ENCODE results near the gene PPP1R14D.
A peak's percentile ranks its signal among the peaks of the same experiment; 100 is the strongest.
"Not testable (repeated sequence)": the region's sequence is repeated elsewhere in the genome, so short reads cannot be mapped to it uniquely, and the experiment has no call there.

Gene PPP1R14D

DNA sequence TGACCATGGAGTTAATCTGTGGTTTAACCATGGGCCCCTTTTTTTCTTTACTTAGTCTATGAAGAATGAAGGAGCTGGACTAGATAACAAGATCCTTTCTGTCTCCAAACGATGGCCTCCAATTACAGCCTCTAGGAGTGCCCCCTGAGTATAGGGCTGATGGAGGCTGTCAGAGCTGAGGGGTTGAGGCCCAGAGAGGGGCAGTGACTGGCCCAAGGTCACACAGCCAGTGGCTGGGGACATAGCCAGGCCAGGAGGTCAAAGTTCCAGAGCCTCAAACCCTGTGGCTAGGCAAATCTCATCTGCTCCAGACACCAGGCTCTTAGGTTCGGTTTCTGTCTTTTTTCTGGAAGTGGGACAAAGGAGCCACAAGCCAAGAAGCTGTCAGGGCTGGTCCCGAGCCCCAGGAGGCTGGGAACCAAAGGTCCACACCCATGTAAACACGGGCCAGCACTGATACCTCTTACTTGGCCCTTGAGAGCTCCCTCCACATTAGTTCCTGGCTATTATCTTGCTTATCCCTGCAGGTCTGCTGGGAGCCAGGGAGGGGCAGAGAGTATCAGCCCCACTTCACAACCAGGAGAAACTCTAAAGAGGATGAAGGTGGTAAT is 35.3 kb upstream of the PPP1R14D start:
- H3K27me3 ChIP-seq (replicated peaks; ENCODE audit: control insufficient read depth, insufficient read depth, low read length, poor library complexity, severe bottlenecking): no peaks in the 10 kb centered on the region

DNA sequence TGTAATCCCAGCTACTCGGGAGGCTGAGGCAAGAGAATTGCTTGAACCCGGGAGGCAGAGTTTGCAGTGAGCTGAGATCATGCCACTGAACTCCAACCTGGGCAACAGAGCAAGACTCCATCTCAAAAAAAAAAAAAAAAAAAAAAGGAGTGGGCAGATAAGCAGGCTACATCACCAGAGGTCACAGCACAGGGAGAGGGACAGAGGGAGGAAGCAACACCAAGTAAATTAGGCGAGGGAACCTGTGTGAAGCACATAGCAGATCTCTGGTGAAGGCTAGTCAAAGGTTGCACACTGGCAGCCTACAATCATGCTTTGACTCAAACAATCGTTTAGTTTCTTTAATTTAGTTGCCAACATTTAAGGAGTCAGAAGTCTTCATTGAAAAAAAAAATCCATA is 32.6 kb upstream of the PPP1R14D start:
- not testable (repeated sequence) for H3K27me3 ChIP-seq (replicated peaks; ENCODE audit: control insufficient read depth, insufficient read depth, low read length, poor library complexity, severe bottlenecking); H3K4me1 ChIP-seq (ENCODE audit: control insufficient read depth, insufficient read depth, low read length, poor library complexity, severe bottlenecking); H3K4me3 ChIP-seq (ENCODE audit: insufficient read depth, low read depth, low read length, poor library complexity, severe bottlenecking); H3K9me3 ChIP-seq (ENCODE audit: control insufficient read depth, low read length); DNase-seq; H3K27ac ChIP-seq (ENCODE audit: insufficient read depth, low read length, poor library complexity, severe bottlenecking); H3K36me3 ChIP-seq (ENCODE audit: control insufficient read depth, insufficient read depth, low read length)

More for the DNA sequence above, 35.3 kb upstream of the PPP1R14D start:
- Histone ChIP-seq H3K4me3 (ENCODE audit: insufficient read depth, low read depth, low read length, poor library complexity, severe bottlenecking) (no peak overlapping the region), H3K27ac (ENCODE audit: insufficient read depth, low read length, poor library complexity, severe bottlenecking) (no peak overlapping the region), H3K9me3 (ENCODE audit: control insufficient read depth, low read length) (no peaks in the 10 kb centered on the region), H3K4me1 (ENCODE audit: control insufficient read depth, insufficient read depth, low read length, poor library complexity, severe bottlenecking) (peaks cover 3% of the 10 kb centered on the region), H3K36me3 (ENCODE audit: control insufficient read depth, insufficient read depth, low read length) (no peaks in the 10 kb centered on the region)
- DNase-seq: no peak

- peaks cover 3% of the 10 kb centered on the region for H3K4me1 ChIP-seq (ENCODE audit: control insufficient read depth, insufficient read depth, low read length, poor library complexity, severe bottlenecking)
Measured at GRCh38 chr15:40859206-40859851, 30.8 kb upstream of the PPP1R14D start.

GRCh38 chr15:40858706-40859105 is 30.2 kb upstream of the PPP1R14D start:
- H3K4me1 ChIP-seq (ENCODE audit: control insufficient read depth, insufficient read depth, low read length, poor library complexity, severe bottlenecking): peaks cover 3% of the 10 kb centered on the region

More at GRCh38 chr15:40859206-40859851, 30.8 kb upstream of the PPP1R14D start:
- Histone ChIP-seq H3K27me3 (replicated peaks; ENCODE audit: control insufficient read depth, insufficient read depth, low read length, poor library complexity, severe bottlenecking) (no peaks in the 10 kb centered on the region), H3K27ac (ENCODE audit: insufficient read depth, low read length, poor library complexity, severe bottlenecking) (no peak overlapping the region), H3K36me3 (ENCODE audit: control insufficient read depth, insufficient read depth, low read length) (no peaks in the 10 kb centered on the region), H3K4me3 (ENCODE audit: insufficient read depth, low read depth, low read length, poor library complexity, severe bottlenecking) (no peak overlapping the region), H3K9me3 (ENCODE audit: control insufficient read depth, low read length) (no peaks in the 10 kb centered on the region)
- DNase-seq: peak; percentile 58 to 62 (median 62)

DNA sequence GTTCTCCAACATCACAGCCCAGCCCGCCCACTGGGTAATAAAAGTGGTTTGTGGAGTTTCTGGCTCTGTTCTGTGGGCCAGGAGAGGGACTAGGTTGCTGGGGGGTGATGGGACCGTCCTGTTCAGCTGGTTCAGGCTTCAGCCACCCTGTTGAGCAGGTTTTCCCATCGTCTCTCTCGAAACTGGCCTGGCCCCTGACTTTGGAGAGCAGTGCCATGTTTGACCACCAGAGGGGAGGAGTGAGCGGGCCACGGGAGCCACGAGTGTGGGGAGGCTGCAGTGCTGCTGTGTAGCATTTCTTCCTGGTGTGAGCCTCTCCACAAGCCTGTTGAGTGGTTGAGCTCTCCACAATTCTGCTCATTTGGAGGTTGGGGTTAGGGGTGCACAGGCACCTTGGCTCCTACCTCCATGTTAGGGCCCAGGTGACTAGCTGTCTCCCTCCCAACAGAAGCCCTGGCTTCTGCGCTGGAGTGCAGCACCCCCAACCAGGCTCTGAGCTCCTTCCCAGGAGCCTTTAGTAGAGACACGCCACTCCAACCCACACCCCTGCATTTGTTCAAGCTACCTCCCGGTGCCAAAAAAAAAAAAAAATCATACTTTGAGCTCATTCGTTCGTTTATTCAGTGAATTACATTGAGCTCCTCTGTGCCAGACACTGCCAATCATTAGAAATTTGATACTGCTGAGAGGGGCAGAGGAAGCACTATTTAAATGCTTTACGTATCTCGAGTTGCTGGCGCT is 29.3 kb upstream of the PPP1R14D start:
- DNase-seq: peak; percentile 53 to 57 (median 54)
- Histone ChIP-seq H3K27ac (ENCODE audit: insufficient read depth, low read length, poor library complexity, severe bottlenecking) (no peak overlapping the region), H3K9me3 (ENCODE audit: control insufficient read depth, low read length) (no peaks in the 10 kb centered on the region), H3K4me3 (ENCODE audit: insufficient read depth, low read depth, low read length, poor library complexity, severe bottlenecking) (no peak overlapping the region), H3K4me1 (ENCODE audit: control insufficient read depth, insufficient read depth, low read length, poor library complexity, severe bottlenecking) (peaks cover 3% of the 10 kb centered on the region), H3K36me3 (ENCODE audit: control insufficient read depth, insufficient read depth, low read length) (no peaks in the 10 kb centered on the region), H3K27me3 (replicated peaks; ENCODE audit: control insufficient read depth, insufficient read depth, low read length, poor library complexity, severe bottlenecking) (no peaks in the 10 kb centered on the region)

More at GRCh38 chr15:40858706-40859105, 30.2 kb upstream of the PPP1R14D start:
- H3K4me3 ChIP-seq (ENCODE audit: insufficient read depth, low read depth, low read length, poor library complexity, severe bottlenecking): no peak overlapping the region
- no peak for DNase-seq
- no peaks in the 10 kb centered on the region for H3K9me3 ChIP-seq (ENCODE audit: control insufficient read depth, low read length)
- no peak overlapping the region for H3K27ac ChIP-seq (ENCODE audit: insufficient read depth, low read length, poor library complexity, severe bottlenecking)
- no peaks in the 10 kb centered on the region for H3K27me3 ChIP-seq (replicated peaks; ENCODE audit: control insufficient read depth, insufficient read depth, low read length, poor library complexity, severe bottlenecking)
- no peaks in the 10 kb centered on the region for H3K36me3 ChIP-seq (ENCODE audit: control insufficient read depth, insufficient read depth, low read length)

- Histone ChIP-seq H3K36me3 (ENCODE audit: control insufficient read depth, insufficient read depth, low read length) (no peaks in the 10 kb centered on the region), H3K4me3 (ENCODE audit: insufficient read depth, low read depth, low read length, poor library complexity, severe bottlenecking) (no peak overlapping the region), H3K27me3 (replicated peaks; ENCODE audit: control insufficient read depth, insufficient read depth, low read length, poor library complexity, severe bottlenecking) (no peaks in the 10 kb centered on the region), H3K27ac (ENCODE audit: insufficient read depth, low read length, poor library complexity, severe bottlenecking) (no peak overlapping the region), H3K9me3 (ENCODE audit: control insufficient read depth, low read length) (no peaks in the 10 kb centered on the region), H3K4me1 (ENCODE audit: control insufficient read depth, insufficient read depth, low read length, poor library complexity, severe bottlenecking) (peaks cover 3% of the 10 kb centered on the region)
- no peak for DNase-seq
Measured at GRCh38 chr15:40856746-40857145, 28.2 kb upstream of the PPP1R14D start.

GRCh38 chr15:40855706-40856234 is 27.3 kb upstream of the PPP1R14D start:
- H3K27me3 ChIP-seq (replicated peaks; ENCODE audit: control insufficient read depth, insufficient read depth, low read length, poor library complexity, severe bottlenecking): no peaks in the 10 kb centered on the region
- DNase-seq: no peak
- no peaks in the 10 kb centered on the region for H3K9me3 ChIP-seq (ENCODE audit: control insufficient read depth, low read length)
- H3K36me3 ChIP-seq (ENCODE audit: control insufficient read depth, insufficient read depth, low read length): no peaks in the 10 kb centered on the region
- H3K27ac ChIP-seq (ENCODE audit: insufficient read depth, low read length, poor library complexity, severe bottlenecking): no peak overlapping the region
- H3K4me3 ChIP-seq (ENCODE audit: insufficient read depth, low read depth, low read length, poor library complexity, severe bottlenecking): no peak overlapping the region
- H3K4me1 ChIP-seq (ENCODE audit: control insufficient read depth, insufficient read depth, low read length, poor library complexity, severe bottlenecking): peaks cover 3% of the 10 kb centered on the region

- Histone ChIP-seq H3K36me3 (ENCODE audit: control insufficient read depth, insufficient read depth, low read length) (no peaks in the 10 kb centered on the region), H3K4me1 (ENCODE audit: control insufficient read depth, insufficient read depth, low read length, poor library complexity, severe bottlenecking) (peaks cover 1% of the 10 kb centered on the region), H3K27me3 (replicated peaks; ENCODE audit: control insufficient read depth, insufficient read depth, low read length, poor library complexity, severe bottlenecking) (no peaks in the 10 kb centered on the region), H3K9me3 (ENCODE audit: control insufficient read depth, low read length) (no peaks in the 10 kb centered on the region), H3K27ac (ENCODE audit: insufficient read depth, low read length, poor library complexity, severe bottlenecking) (no peak overlapping the region), H3K4me3 (ENCODE audit: insufficient read depth, low read depth, low read length, poor library complexity, severe bottlenecking) (no peak overlapping the region)
- no peak for DNase-seq
Measured at GRCh38 chr15:40854161-40854560, 25.7 kb upstream of the PPP1R14D start.

DNA sequence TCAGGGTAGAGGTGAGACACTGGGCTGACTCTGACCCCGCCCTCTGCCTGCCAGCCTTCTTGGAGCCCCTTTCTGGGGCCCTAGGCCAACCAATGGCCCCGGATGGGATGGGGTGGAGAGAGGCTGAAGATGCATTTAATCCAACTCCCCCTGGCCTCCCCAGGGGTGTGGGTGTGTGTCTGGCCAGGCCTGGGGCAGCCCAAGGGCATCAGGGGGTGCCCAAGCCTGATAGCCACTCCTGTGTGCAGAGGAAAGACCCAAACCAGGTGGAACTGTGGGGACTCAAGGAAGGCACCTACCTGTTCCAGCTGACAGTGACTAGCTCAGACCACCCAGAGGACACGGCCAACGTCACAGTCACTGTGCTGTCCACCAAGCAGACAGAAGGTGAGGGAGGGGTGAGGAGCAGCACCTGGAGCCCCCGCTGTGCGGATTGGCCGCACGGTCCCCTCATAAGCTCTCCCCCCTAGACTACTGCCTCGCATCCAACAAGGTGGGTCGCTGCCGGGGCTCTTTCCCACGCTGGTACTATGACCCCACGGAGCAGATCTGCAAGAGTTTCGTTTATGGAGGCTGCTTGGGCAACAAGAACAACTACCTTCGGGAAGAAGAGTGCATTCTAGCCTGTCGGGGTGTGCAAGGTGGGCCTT is 24.9 kb upstream of the PPP1R14D start:
- no peaks in the 10 kb centered on the region for H3K36me3 ChIP-seq (ENCODE audit: control insufficient read depth, insufficient read depth, low read length)
- no peaks in the 10 kb centered on the region for H3K27me3 ChIP-seq (replicated peaks; ENCODE audit: control insufficient read depth, insufficient read depth, low read length, poor library complexity, severe bottlenecking)
- no peak for DNase-seq
- H3K4me3 ChIP-seq (ENCODE audit: insufficient read depth, low read depth, low read length, poor library complexity, severe bottlenecking): no peak overlapping the region
- no peak overlapping the region for H3K27ac ChIP-seq (ENCODE audit: insufficient read depth, low read length, poor library complexity, severe bottlenecking)
- H3K4me1 ChIP-seq (ENCODE audit: control insufficient read depth, insufficient read depth, low read length, poor library complexity, severe bottlenecking): no peaks in the 10 kb centered on the region
- no peaks in the 10 kb centered on the region for H3K9me3 ChIP-seq (ENCODE audit: control insufficient read depth, low read length)

Measured in effector memory CD4-positive, alpha-beta T cell (primary cell).